GM19351 (cell line): ENCODE measurements around the gene OBSCN.
"Not testable (repeated sequence)": the region's sequence is repeated elsewhere in the genome, so short reads cannot be mapped to it uniquely, and the experiment has no call there.

Source experiments
- ATAC-seq: cut with Tn5 transposase; IDR thresholded peaks from one replicate; pipeline ENCODE4 v1.9.1; 2021; ENCODE audit warnings: mild to moderate bottlenecking, moderate library complexity; ENCODE audit not compliant: unreplicated experiment

The OBSCN gene

GRCh38 chr1:228212415-228212965 is 4.6 kb downstream of the OBSCN start:
- no peak for ATAC-seq

- peak; percentile 96 for ATAC-seq
These were observed 5.4 kb downstream of the OBSCN start for GRCh38 chr1:228212966-228213844.

GRCh38 chr1:228213917-228214808 is 6.3 kb downstream of the OBSCN start:
- no peak for ATAC-seq

- ATAC-seq: no peak
These were observed 7.2 kb downstream of the OBSCN start for GRCh38 chr1:228214921-228215662.

DNA sequence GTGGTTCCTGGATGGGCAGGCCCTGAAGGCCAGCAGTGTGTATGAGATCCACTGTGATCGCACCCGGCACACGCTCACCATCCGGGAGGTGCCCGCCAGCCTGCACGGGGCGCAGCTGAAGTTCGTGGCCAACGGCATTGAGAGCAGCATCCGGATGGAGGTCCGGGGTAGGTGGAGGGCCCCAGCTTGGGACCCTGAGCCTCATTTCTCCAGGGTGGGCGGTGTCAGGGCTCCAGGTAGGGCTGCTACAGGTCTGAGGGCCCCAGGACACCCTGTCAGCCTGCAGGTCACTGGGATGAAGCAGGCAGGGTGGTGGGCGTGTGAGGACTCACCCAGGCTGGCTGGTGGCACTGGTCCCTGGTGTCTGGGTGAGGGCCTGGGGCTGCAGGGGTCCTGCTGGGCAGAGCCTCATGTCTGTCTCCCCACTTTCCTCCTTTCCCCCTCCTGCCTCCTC is 7.8 kb downstream of the OBSCN start:
- ATAC-seq: no peak

DNA sequence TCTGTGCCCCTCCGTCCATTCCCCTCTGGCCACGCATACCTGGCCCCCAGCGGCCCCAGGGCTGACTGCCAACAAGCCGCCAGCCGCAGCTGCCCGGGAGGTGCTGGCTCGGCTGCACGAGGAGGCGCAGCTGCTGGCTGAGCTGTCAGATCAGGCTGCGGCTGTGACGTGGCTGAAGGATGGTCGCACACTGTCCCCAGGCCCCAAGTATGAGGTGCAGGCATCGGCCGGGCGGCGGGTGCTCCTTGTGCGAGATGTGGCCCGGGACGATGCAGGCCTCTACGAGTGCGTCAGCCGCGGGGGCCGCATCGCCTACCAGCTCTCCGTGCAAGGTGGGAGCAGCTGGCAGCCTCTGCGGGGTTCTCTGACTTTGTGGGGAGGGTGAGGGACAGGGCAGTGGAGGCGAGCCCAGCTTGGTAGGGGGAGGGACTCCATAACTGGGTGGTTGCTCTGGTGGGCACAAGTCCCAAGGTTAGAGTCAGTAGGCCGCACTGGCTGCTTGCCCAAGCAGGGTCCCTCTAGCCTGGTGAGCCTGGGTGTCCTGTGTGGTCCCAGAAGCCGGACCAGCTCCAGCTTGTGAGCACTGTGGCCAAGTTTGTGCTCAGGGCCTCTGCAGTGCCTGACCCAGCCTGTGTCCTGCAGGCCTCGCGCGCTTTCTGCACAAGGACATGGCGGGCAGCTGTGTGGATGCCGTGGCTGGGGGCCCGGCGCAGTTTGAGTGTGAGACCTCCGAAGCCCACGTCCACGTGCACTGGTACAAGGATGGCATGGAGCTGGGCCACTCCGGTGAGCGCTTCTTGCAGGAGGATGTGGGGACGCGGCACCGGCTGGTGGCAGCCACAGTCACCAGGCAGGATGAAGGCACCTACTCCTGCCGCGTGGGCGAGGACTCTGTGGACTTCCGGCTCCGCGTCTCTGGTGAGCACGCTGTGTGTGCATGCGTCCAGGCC is 8.8 kb downstream of the OBSCN start:
- ATAC-seq: no peak

- ATAC-seq: no peak
These were observed 9.9 kb downstream of the OBSCN start for GRCh38 chr1:228217551-228218344.

DNA sequence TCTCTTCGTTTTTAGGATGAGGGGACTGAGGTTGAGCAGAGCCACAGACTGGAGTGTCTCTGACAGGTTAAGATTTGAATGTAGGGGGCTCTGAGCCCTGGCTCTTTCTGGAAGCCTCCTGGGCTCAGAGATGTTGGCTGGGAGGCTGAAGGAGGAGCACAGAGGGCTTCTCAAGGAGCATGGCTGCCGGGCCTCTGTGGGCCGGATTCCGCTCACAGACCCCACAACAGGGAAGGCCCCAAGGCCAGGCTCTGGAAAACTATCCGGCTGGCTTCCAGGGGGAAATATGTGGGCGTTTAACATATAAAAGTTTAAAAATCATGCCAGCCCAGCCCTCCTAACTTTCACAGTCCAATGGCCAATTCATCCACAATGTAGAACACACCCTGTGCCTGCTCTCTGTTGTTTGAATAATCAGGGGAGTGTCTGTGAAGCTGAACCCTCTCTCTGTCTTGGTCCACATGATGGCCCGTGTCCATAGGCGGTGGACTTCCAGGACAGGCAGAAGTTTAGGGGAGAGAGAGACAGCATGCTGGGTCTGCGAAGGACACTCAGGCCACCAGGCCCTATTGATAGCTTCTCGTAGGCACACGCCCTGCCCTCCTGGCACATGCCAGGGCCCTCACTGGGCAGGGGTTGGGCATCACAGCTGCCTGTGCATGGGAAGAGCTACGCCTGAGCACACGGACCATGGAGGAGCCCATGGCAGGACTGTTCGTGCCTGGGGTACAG is 10.8 kb downstream of the OBSCN start:
- no peak for ATAC-seq

- ATAC-seq: no peak
These were observed 11.6 kb downstream of the OBSCN start for GRCh38 chr1:228219245-228219961.

GRCh38 chr1:228219962-228220780 is 12.3 kb downstream of the OBSCN start:
- no peak for ATAC-seq

DNA sequence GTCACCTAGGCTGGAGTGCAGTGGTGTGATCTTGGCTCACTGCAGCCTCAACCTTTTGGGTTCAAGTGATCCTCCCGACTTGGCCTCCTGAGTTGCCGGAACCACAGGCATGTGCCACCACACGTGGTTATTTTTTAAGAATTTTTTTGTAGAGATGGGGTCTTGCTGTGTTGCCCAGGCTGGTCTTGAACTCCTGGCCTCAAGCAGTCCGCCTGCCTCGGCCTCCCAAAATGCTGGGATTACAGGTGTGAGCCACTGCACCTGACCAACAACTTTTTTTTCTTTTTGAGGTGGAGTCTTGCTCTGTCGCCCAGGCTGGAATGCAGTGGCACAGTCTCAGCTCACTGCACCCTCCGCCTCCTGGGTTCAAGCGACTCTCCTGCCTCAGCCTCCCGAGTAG is 13.3 kb downstream of the OBSCN start:
- not testable (repeated sequence) for ATAC-seq

GRCh38 chr1:228222548-228222947 is 14.7 kb downstream of the OBSCN start:
- ATAC-seq: no peak

GRCh38 chr1:228224198-228225164 is 16.6 kb downstream of the OBSCN start:
- no peak for ATAC-seq

DNA sequence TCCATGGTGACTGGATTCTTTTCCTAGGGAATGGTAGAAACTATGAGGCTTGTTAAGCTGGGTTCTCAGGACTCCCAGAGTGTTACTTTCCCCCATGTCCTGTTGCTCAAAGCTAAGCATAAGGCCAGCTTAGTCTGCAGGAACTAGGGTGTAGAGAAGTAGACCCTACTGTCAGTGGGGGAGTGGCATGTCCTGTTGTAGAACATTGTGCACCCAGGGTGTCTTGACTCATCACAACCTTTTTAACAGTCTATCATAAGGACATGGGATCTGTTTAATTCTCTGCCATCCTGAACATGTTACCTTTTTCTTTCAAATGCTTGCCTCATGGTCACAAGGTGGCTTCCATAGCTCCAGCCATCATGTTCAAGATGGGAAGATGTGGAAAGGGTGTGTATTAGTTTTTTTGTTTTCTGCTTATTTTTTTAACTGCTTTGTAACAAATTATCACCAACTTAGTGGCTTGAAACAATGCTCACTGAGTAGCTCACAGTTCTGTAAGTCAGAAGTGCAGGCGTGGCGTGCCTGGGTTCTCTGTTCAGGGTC is 17.4 kb downstream of the OBSCN start:
- ATAC-seq: no peak

DNA sequence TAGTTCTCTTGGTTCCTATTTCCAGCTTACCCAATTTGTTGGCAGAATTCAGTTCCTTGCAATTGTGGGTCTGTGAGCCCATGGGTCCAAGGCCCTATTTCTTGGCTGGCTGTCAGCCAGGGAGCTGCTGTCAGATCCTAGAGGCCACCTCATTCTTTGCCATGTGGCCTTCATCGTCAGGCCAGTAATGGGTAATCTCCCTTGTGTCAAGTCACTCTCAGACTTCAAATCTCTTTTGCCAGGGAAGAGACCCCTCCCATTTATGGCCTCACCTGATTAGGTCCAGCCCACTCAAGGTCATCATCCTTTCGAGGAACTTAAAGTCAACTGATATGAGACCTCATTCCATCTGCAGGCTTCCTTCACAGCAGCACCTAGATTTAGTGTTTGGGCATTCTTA is 17.9 kb downstream of the OBSCN start:
- no peak for ATAC-seq
